Heart left ventricle (tissue), 16 donors: Measurements from ENCODE around the gene HEPHL1. TPM values are rescaled to one million over a fixed set of nuclear protein-coding genes. Genes with fewer than 3 reads are reported as not detected.

ENCODE experiments used
- ATAC-seq, 4 donors: fragments of 200-7000 bp; cut with Tn5 transposase; one replicate each; pipeline ENCODE4 v1.9.1; 2020 to 2022; ENCODE audit warnings: moderate library complexity in 4 of 4, mild to moderate bottlenecking in 3 of 4, moderate number of reproducible peaks in 1 of 4
- DNase-seq, 5 donors: peaks; one replicate each; pipeline ENCODE4 v3.0.0-alpha.2; 2020
- H3K27ac ChIP-seq, 12 donors: fragments of 200-600 bp; sonication (generic) in 4 of 12; one replicate each; pipeline versions ENCODE4 v1.5.0 to v1.8.0; 2016 to 2022; ENCODE audit warnings: mild to moderate bottlenecking in 2 of 12
- H3K27me3 ChIP-seq, 9 donors: fragments of 200-600 bp; sonication (generic) in 2 of 9; one replicate each; pipeline versions ENCODE4 v1.5.1 to v1.8.0; 2016 to 2022; ENCODE audit warnings: mild to moderate bottlenecking in 3 of 9
- H3K36me3 ChIP-seq, 9 donors: fragments of 200-600 bp; sonication (generic) in 2 of 9; one replicate each; pipeline versions ENCODE4 v1.5.0 to v1.8.0; 2018 to 2022; ENCODE audit warnings: mild to moderate bottlenecking in 2 of 9
- H3K4me1 ChIP-seq, 12 donors: fragments of 200-600 bp; sonication (generic) in 4 of 12; one replicate each; pipeline versions ENCODE4 v1.5.0 to v1.8.0; 2016 to 2022; ENCODE audit warnings: mild to moderate bottlenecking in 3 of 12
- H3K4me3 ChIP-seq, 12 donors: fragments of 200-600 bp; sonication (generic) in 4 of 12; one replicate each; pipeline versions ENCODE4 v1.5.0 to v1.8.0; 2017 to 2022; ENCODE audit warnings: mild to moderate bottlenecking in 9 of 12, moderate library complexity in 4 of 12
- H3K9me3 ChIP-seq, 12 donors: fragments of 200-600 bp; sonication (generic) in 4 of 12; one replicate each; pipeline versions ENCODE4 v1.5.0 to v1.8.0; 2016 to 2022; ENCODE audit warnings: mild to moderate bottlenecking in 1 of 12
- CTCF ChIP-seq, 12 donors: fragments of 200-600 bp; sonication (generic) in 4 of 12; IDR thresholded peaks; one replicate each; pipeline versions ENCODE4 v1.5.0 to v1.8.0; 2018 to 2022; ENCODE audit warnings: antibody characterized with exemption in 12 of 12, mild to moderate bottlenecking in 5 of 12
- POLR2A ChIP-seq, 2 donors: fragments of 450-650 bp; IDR thresholded peaks; one replicate each; pipeline ENCODE4 v1.6.1; 2017; ENCODE audit warnings: antibody characterized with exemption in 2 of 2, mild to moderate bottlenecking in 2 of 2, moderate library complexity in 2 of 2
- WGBS, 4 donors: extraction: QIAGEN DNeasy Blood & Tissue Kit in 2 of 4; methylation state at CpG; one replicate each; pipeline versions ENCODE4 v1.1.5 to v1.1.7; 2013 to 2018; 5-methylcytosine and 5-hydroxymethylcytosine counted together
- intact Hi-C, 10 donors: fragments of 100-400 bp; cut with DNase I; formaldehyde crosslinking; loops; one replicate each; pipeline versions ENCODE4 v1.11.1 to v1.14.2; 2022
- polyA plus RNA-seq, 2 donors: library from polyadenylated mRNA; stranded (reverse); fragments of 200-250 nt; gene quantifications; one replicate each; pipeline ENCODE4 v1.2.3, GENCODE V29; 2013
- total RNA-seq, 9 donors: library from RNA; depleted of rRNA in 2 of 9; stranded (reverse); fragments of >200 nt in 2 of 9; fragmentation: NEBNext Ultra II Directional in 3 of 9; extraction: Animal tissue kit (Norgen Biotek cat#: 25700) in 3 of 9; gene quantifications; one replicate each; pipeline versions ENCODE4 v1.1.0 to v1.2.4, GENCODE V29; 2016 to 2023
- donor health status: ischemic (EF 13 %, LVEDD 7.1; RV severe dilation, severe dysfunction).
- donor health status: healthy with polysubstance abuse.
- donor health status: DM: no; HTN: yes; CAD: no.
- donor health status: DM: no; HTN: no; CAD: no.
- donor health status: ischemic (EF 25% LVEDD 6.9; RV normal size, moderate dysfunction).
- donor health status: ischemic (EF 25% LVEDD 5.7; RV mildly dilated, moderate dysfunction).
- donor health status: healthy.
- donor health status: DM: yes; HTN: yes; CAD: no.
- donor health status: ischemic (EF 35%, LVEDD 5.7; RV mildly dilated, moderate dysfunction).
- donor health status: nonischemic (EF 11% LVEDD 7.7; RV severe dilation, severe dysfunction).
- donor health status: DM: yes; HTN: yes; CAD: no.
- donor health status: PGD.
- donor health status: ischemic (EF 29% LVEDD 5.4; RV normal size, mild dysfunction).
- donor health status: nonischemic (EF 23%, LVEDD 6.1; RV moderate dilation, normal function).

The HEPHL1 gene
- total and polyA plus RNA-seq, 11 donors: 0.07 TPM; not detected in 10

- no peaks in the 10 kb centered on the region for H3K36me3 ChIP-seq
- H3K27ac ChIP-seq: no peak overlapping the region
- peaks cover 0 to 9% (median 0%) of the 10 kb centered on the region in 12 donors for H3K4me1 ChIP-seq
- H3K27me3 ChIP-seq: no peaks in the 10 kb centered on the region
- H3K4me3 ChIP-seq: no peak overlapping the region
- ATAC-seq: no peak
- 80 to 88% (median 86%) methylated on average over 2 of the region's 2 CpGs for WGBS, 4 donors
- intact Hi-C loops: no loop called here
- H3K9me3 ChIP-seq: no peaks in the 10 kb centered on the region
- TF ChIP-seq POLR2A (IDR thresholded peaks at IDR 0.05) (no peak), CTCF (IDR thresholded peaks at IDR 0.05) (no peak)
- no peak for DNase-seq
Observed at GRCh38 chr11:94036096-94036495, 14.9 kb downstream of the HEPHL1 start.

GRCh38 chr11:94043241-94043640 lies 22.1 kb downstream of the HEPHL1 start:
- ATAC-seq (no peak), DNase-seq (no peak)
- 60 to 72% (median 67%) methylated on average over 3 of the region's 3 CpGs for WGBS, 4 donors
- no peaks in the 10 kb centered on the region for H3K9me3 ChIP-seq
- H3K27ac ChIP-seq: no peak overlapping the region
- H3K27me3 ChIP-seq: no peaks in the 10 kb centered on the region
- no peak overlapping the region for H3K4me3 ChIP-seq
- intact Hi-C loops: no loop called here
- no peaks in the 10 kb centered on the region for H3K36me3 ChIP-seq
- TF ChIP-seq CTCF (IDR thresholded peaks at IDR 0.05): no peak
- TF ChIP-seq POLR2A (IDR thresholded peaks at IDR 0.05): no peak
- no peaks in the 10 kb centered on the region for H3K4me1 ChIP-seq

GRCh38 chr11:94046796-94047195 lies 25.6 kb downstream of the HEPHL1 start:
- no peak for TF ChIP-seq POLR2A (IDR thresholded peaks at IDR 0.05)
- TF ChIP-seq CTCF (IDR thresholded peaks at IDR 0.05): no peak
- Histone ChIP-seq H3K9me3 (peaks cover 0 to 7% (median 0%) of the 10 kb centered on the region in 12 donors), H3K36me3 (no peaks in the 10 kb centered on the region), H3K27me3 (no peaks in the 10 kb centered on the region), H3K27ac (no peak overlapping the region), H3K4me1 (no peaks in the 10 kb centered on the region), H3K4me3 (no peak overlapping the region)
- WGBS, 4 donors: 78 to 93% (median 80%) methylated on average over 1 of the region's 1 CpG
- DNase-seq (no peak), ATAC-seq (no peak)
- intact Hi-C loops: no loop called here

- H3K36me3 ChIP-seq: no peaks in the 10 kb centered on the region
- no peak overlapping the region for H3K4me3 ChIP-seq
- intact Hi-C loops: no loop called here
- H3K4me1 ChIP-seq: no peaks in the 10 kb centered on the region
- no peak for ATAC-seq
- TF ChIP-seq POLR2A (IDR thresholded peaks at IDR 0.05): no peak
- no peak for TF ChIP-seq CTCF (IDR thresholded peaks at IDR 0.05)
- no peak for DNase-seq
- H3K27me3 ChIP-seq: no peaks in the 10 kb centered on the region
- no peak overlapping the region for H3K27ac ChIP-seq
- H3K9me3 ChIP-seq: peaks cover 0 to 15% (median 0%) of the 10 kb centered on the region in 12 donors
- 87 to 93% (median 91%) methylated on average over 2 of the region's 2 CpGs for WGBS, 4 donors
Observed at GRCh38 chr11:94048032-94048709, 27.0 kb downstream of the HEPHL1 start.
